HepG2 (cell line): Measurements from ENCODE around the gene LTB4R2. TPM values are rescaled to one million over a fixed set of nuclear protein-coding genes. Genes with fewer than 3 reads are reported as not detected.

Source experiments
- CERS6 ChIP-seq: sonication (generic); formaldehyde crosslinking; IDR thresholded peaks from 2 replicates; pipeline ENCODE4 v1.5.0; 2020; ENCODE audit warnings: missing genetic modification reagents
- HMG20B ChIP-seq: conservative IDR thresholded peaks from 2 replicates; pipeline ENCODE4 v1.6.1; 2016; ENCODE audit warnings: missing genetic modification reagents, missing compliant biosample characterization
- IRF9 ChIP-seq: sonication (generic); formaldehyde crosslinking; IDR thresholded peaks from 2 replicates; pipeline ENCODE4 v1.8.0; 2022; ENCODE audit warnings: missing genetic modification reagents, mild to moderate bottlenecking, borderline replicate concordance
- ISX ChIP-seq: sonication (generic); formaldehyde crosslinking; conservative IDR thresholded peaks from 2 replicates; pipeline ENCODE4 v1.5.0; 2020; ENCODE audit warnings: missing genetic modification reagents
- JUNB ChIP-seq: sonication (generic); formaldehyde crosslinking; IDR thresholded peaks from 2 replicates; pipeline ENCODE4 v1.8.0; 2022; ENCODE audit warnings: missing genetic modification reagents, mild to moderate bottlenecking, borderline replicate concordance
- KLF13 ChIP-seq: sonication (generic); formaldehyde crosslinking; IDR thresholded peaks from 2 replicates; pipeline ENCODE4 v1.4.0; 2020; ENCODE audit warnings: mild to moderate bottlenecking, missing genetic modification reagents
- LRRFIP1 ChIP-seq: sonication (generic); formaldehyde crosslinking; conservative IDR thresholded peaks from 2 replicates; pipeline ENCODE4 v1.4.0; 2020; ENCODE audit warnings: missing genetic modification reagents
- MEIS2 ChIP-seq: sonication (generic); formaldehyde crosslinking; IDR thresholded peaks from 2 replicates; pipeline ENCODE4 v1.9.0; 2021; ENCODE audit warnings: mild to moderate bottlenecking, missing genetic modification reagents
- NR2F1 ChIP-seq, 2 experiments: fragments of 450-650 bp in 1 of 2; formaldehyde crosslinking in 1 of 2; IDR thresholded peaks; 2 replicates each; pipeline versions ENCODE4 v1.5.0 to v1.6.1; 2016 to 2020; ENCODE audit warnings: mild to moderate bottlenecking in 1 of 2, missing compliant biosample characterization in 1 of 2, missing genetic modification reagents in 1 of 2, moderate library complexity in 1 of 2
- PRDM15 ChIP-seq: sonication (generic); formaldehyde crosslinking; IDR thresholded peaks from 2 replicates; pipeline ENCODE4 v1.4.0; 2020; ENCODE audit warnings: missing genetic modification reagents
- ZGPAT ChIP-seq: IDR thresholded peaks from 2 replicates; pipeline ENCODE4 v1.6.1; 2016; ENCODE audit warnings: mild to moderate bottlenecking
- ZNF20 ChIP-seq: sonication (generic); formaldehyde crosslinking; IDR thresholded peaks from 2 replicates; pipeline ENCODE4 v1.4.0; 2020; ENCODE audit warnings: mild to moderate bottlenecking, moderate library complexity, missing genetic modification reagents
- ZNF276 ChIP-seq: sonication (generic); formaldehyde crosslinking; IDR thresholded peaks from 2 replicates; pipeline ENCODE4 v1.4.0; 2020; ENCODE audit warnings: mild to moderate bottlenecking, low read depth, missing genetic modification reagents
- ZNF337 ChIP-seq: sonication (generic); formaldehyde crosslinking; IDR thresholded peaks from 2 replicates; pipeline ENCODE4 v1.5.1; 2020; ENCODE audit warnings: missing genetic modification reagents, low read depth, mild to moderate bottlenecking, borderline replicate concordance
- polyA plus RNA-seq, 8 experiments: library from polyadenylated mRNA; depleted of rRNA in 3 of 8; stranded (reverse) in 7 of 8; unstranded in 1 of 8; fragments of >200 nt; fragmentation: Illumina TruSeq in 4 of 8; extraction: Trizol in 4 of 8; gene quantifications; 2 replicates each; pipeline versions ENCODE4 v1.2.1 to v1.2.3, GENCODE V29; 2011 to 2016; ENCODE audit warnings: low read depth in 4 of 8, missing spikeins in 1 of 8, mixed read lengths in 1 of 8; ENCODE audit not compliant: insufficient read depth in 1 of 8
- total RNA-seq, 5 experiments: library from RNA; depleted of rRNA; stranded (reverse); fragments of >200 nt; fragmentation: Illumina TruSeq; extraction: Trizol; gene quantifications; 2 replicates each; pipeline ENCODE4 v1.2.3, GENCODE V29; 2016; ENCODE audit warnings: low read depth in 1 of 5

Gene LTB4R2
- total and polyA plus RNA-seq, 2 of the 13 experiments (the other 11 are each of a cell fraction or from before 2014, with no cell fraction given), result 3.9 to 6.9 TPM

- TF ChIP-seq ZNF276 (CRISPR knock-in tag) (no peak), HMG20B (CRISPR knock-in tag) (no peak), LRRFIP1 (CRISPR knock-in tag) (no peak), ZNF337 (CRISPR knock-in tag) (no peak), ISX (CRISPR knock-in tag) (no peak), NR2F1 (CRISPR knock-in tag; IDR thresholded peaks at IDR 0.05) (no peak), ZGPAT (CRISPR knock-in tag) (0 out of 2 replicates have a peak, but pooled peaks have one; percentile 39), IRF9 (no peak), PRDM15 (CRISPR knock-in tag) (no peak), KLF13 (CRISPR knock-in tag) (no peak), ZNF20 (CRISPR knock-in tag) (no peak), JUNB (CRISPR knock-in tag) (no peak), CERS6 (no peak), MEIS2 (CRISPR knock-in tag) (no peak)
Observed at GRCh38 chr14:24343795-24344660, 34.1 kb downstream of the LTB4R2 start (continued).
